Thoracic aorta (tissue), 2 donors: Measurements from ENCODE around the gene NAA11. TPM values are rescaled to one million over a fixed set of nuclear protein-coding genes. Genes with fewer than 3 reads are reported as not detected.

ENCODE experiments used
- ATAC-seq: fragments of 150-250 bp; one replicate; pipeline ENCODE4 v1.8.0; 2017; ENCODE audit warnings: low read depth; ENCODE audit not compliant: insufficient number of reproducible peaks, low FRiP score
- DNase-seq: peaks from one replicate; pipeline ENCODE4 v3.0.0-alpha.2; 2020; ENCODE audit warnings: low spot score
- H3K27ac ChIP-seq, 2 donors: fragments of 200-600 bp; sonication (generic); 1 replicate in 1 of 2; 2 replicates in 1 of 2; pipeline ENCODE4 v1.5.1; 2016; ENCODE audit warnings: mild to moderate bottlenecking in 2 of 2, moderate library complexity in 2 of 2
- H3K27me3 ChIP-seq: fragments of 200-600 bp; sonication (generic); replicated peaks from 2 replicates; pipeline ENCODE4 v1.6.0; 2016; ENCODE audit warnings: mild to moderate bottlenecking; ENCODE audit not compliant: insufficient read depth
- H3K36me3 ChIP-seq: fragments of 200-600 bp; sonication (generic); one replicate; pipeline ENCODE4 v1.5.1; 2016
- H3K4me1 ChIP-seq, 2 donors: fragments of 200-600 bp; sonication (generic); 1 replicate in 1 of 2; 2 replicates in 1 of 2; pipeline versions ENCODE4 v1.5.1 to v1.6.0; 2016; ENCODE audit warnings: low read depth in 2 of 2, mild to moderate bottlenecking in 1 of 2; ENCODE audit not compliant: control insufficient read depth in 1 of 2
- H3K4me3 ChIP-seq: fragments of 200-600 bp; sonication (generic); 2 replicates; pipeline ENCODE4 v1.5.1; 2016; ENCODE audit warnings: mild to moderate bottlenecking
- H3K9me3 ChIP-seq: fragments of 200-600 bp; sonication (generic); 2 replicates; pipeline ENCODE4 v1.5.1; 2016
- total RNA-seq, 2 donors: library from RNA; depleted of rRNA; stranded (reverse); fragments of >200 nt; gene quantifications; one replicate each; pipeline versions ENCODE4 v1.1.0 to v1.2.3, GENCODE V29; 2016
- TF ChIP-seq, protein P1 (sequence below): fragments of 200-600 bp; sonication (generic); IDR thresholded peaks from one replicate; pipeline ENCODE4 v1.5.1; 2019; ENCODE audit warnings: antibody characterized with exemption

NAA11 gene
- total RNA-seq, 2 donors from 2014 or later = not detected

DNA sequence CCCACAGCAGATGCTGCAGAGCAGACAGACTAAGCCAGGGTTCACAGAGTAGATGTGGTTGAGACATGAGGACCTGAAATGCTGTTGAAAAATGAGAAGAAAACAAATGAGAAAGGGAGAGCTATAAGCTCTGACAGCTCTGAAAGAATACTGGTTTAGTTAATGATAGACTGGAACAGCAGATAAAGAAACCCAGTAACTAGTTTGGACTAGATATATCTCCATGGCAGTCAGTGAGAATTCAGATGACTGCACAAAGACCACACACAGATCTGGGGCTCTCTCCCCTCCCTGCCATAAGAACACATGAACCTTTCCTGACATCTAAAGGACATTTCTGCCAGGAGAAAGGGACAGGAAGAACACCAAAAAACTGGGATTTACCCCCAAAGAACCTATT, 8.2 kb downstream of the NAA11 start:
- H3K4me1 ChIP-seq = no peaks in the 10 kb centered on the region
- TF ChIP-seq, protein P1, sequence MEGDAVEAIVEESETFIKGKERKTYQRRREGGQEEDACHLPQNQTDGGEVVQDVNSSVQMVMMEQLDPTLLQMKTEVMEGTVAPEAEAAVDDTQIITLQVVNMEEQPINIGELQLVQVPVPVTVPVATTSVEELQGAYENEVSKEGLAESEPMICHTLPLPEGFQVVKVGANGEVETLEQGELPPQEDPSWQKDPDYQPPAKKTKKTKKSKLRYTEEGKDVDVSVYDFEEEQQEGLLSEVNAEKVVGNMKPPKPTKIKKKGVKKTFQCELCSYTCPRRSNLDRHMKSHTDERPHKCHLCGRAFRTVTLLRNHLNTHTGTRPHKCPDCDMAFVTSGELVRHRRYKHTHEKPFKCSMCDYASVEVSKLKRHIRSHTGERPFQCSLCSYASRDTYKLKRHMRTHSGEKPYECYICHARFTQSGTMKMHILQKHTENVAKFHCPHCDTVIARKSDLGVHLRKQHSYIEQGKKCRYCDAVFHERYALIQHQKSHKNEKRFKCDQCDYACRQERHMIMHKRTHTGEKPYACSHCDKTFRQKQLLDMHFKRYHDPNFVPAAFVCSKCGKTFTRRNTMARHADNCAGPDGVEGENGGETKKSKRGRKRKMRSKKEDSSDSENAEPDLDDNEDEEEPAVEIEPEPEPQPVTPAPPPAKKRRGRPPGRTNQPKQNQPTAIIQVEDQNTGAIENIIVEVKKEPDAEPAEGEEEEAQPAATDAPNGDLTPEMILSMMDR = no peak
- H3K9me3 ChIP-seq = no peaks in the 10 kb centered on the region
- no peak overlapping the region for H3K27ac ChIP-seq
- DNase-seq = no peak
- no peaks in the 10 kb centered on the region for H3K27me3 ChIP-seq
- no peak overlapping the region for H3K4me3 ChIP-seq
- no peak for ATAC-seq
- H3K36me3 ChIP-seq = no peaks in the 10 kb centered on the region

GRCh38 chr4:79315891-79316290, 10.0 kb downstream of the NAA11 start:
- no peak overlapping the region for H3K4me3 ChIP-seq
- no peaks in the 10 kb centered on the region for H3K4me1 ChIP-seq
- DNase-seq (no peak), ATAC-seq (no peak)
- no peaks in the 10 kb centered on the region for H3K27me3 ChIP-seq
- no peaks in the 10 kb centered on the region for H3K36me3 ChIP-seq
- H3K9me3 ChIP-seq = no peaks in the 10 kb centered on the region
- TF ChIP-seq, protein P1 = no peak
- no peak overlapping the region for H3K27ac ChIP-seq

DNA sequence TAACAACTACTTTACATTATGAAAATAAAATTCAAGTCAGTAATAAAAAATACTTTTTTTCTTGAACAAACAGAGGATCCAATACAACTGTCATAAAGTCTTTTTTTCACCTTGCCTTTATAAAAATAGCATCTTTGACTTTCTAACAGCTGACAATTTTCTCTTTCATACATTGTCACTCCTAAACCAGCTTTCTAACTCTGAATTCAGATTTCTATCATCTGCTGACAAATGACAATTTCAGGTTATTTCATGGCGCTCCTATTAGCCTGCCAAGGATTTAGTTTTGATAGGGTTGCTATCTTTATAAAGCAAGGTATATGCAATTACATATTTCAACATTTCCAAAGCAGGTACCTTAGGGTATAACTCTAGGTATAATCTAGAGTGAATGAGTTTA, 14.6 kb downstream of the NAA11 start:
- Histone ChIP-seq H3K4me3 (no peak overlapping the region), H3K36me3 (no peaks in the 10 kb centered on the region), H3K9me3 (no peaks in the 10 kb centered on the region), H3K4me1 (no peaks in the 10 kb centered on the region), H3K27ac (no peak overlapping the region), H3K27me3 (no peaks in the 10 kb centered on the region)
- TF ChIP-seq, protein P1 = no peak
- ATAC-seq (no peak), DNase-seq (no peak)

DNA sequence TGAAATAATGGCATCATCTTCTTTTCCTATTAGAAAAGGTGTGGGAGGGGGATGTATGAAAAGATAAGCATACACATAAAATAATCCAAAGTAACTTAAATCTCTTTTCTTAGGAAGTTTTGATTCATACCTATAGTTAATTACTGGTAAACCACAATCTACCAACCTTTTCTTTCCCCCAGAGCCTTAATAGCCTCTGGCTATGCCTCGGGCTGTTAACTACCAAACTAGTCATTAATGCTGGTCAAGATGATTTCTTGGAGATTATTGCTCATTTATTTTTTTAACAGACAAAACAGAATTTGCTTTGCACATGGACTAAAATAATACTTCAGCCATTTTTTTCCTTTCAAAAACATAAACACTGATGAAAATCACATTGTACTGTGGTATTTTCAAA, 16.9 kb downstream of the NAA11 start:
- Histone ChIP-seq H3K36me3 (no peaks in the 10 kb centered on the region), H3K9me3 (no peaks in the 10 kb centered on the region), H3K4me1 (no peaks in the 10 kb centered on the region), H3K27ac (no peak overlapping the region), H3K27me3 (no peaks in the 10 kb centered on the region), H3K4me3 (no peak overlapping the region)
- DNase-seq (no peak), ATAC-seq (no peak)
- TF ChIP-seq, protein P1 = no peak

GRCh38 chr4:79308137-79308536, 17.7 kb downstream of the NAA11 start:
- ATAC-seq (no peak), DNase-seq (no peak)
- H3K4me1 ChIP-seq = no peaks in the 10 kb centered on the region
- no peaks in the 10 kb centered on the region for H3K36me3 ChIP-seq
- no peak overlapping the region for H3K27ac ChIP-seq
- no peaks in the 10 kb centered on the region for H3K27me3 ChIP-seq
- TF ChIP-seq, protein P1 = no peak
- no peak overlapping the region for H3K4me3 ChIP-seq
- no peaks in the 10 kb centered on the region for H3K9me3 ChIP-seq
